Heart left ventricle (tissue), 13 donors: ENCODE results near the gene TTI1.

Experiments
- POLR2A ChIP-seq, 2 donors: fragments of 450-650 bp; IDR thresholded peaks; one replicate each; pipeline ENCODE4 v1.6.1; 2017; ENCODE audit warnings: antibody characterized with exemption in 2 of 2, mild to moderate bottlenecking in 2 of 2, moderate library complexity in 2 of 2
- TF ChIP-seq, protein P1 (sequence below), 12 donors: fragments of 200-600 bp; sonication (generic) in 4 of 12; IDR thresholded peaks; one replicate each; pipeline versions ENCODE4 v1.5.0 to v1.8.0; 2018 to 2022; ENCODE audit warnings: antibody characterized with exemption in 12 of 12, mild to moderate bottlenecking in 5 of 12
- donor health status: ischemic (EF 13 %, LVEDD 7.1; RV severe dilation, severe dysfunction).
- donor health status: DM: no; HTN: yes; CAD: no.
- donor health status: DM: no; HTN: no; CAD: no.
- donor health status: ischemic (EF 25% LVEDD 6.9; RV normal size, moderate dysfunction).
- donor health status: ischemic (EF 25% LVEDD 5.7; RV mildly dilated, moderate dysfunction).
- donor health status: ischemic (EF 35%, LVEDD 5.7; RV mildly dilated, moderate dysfunction).
- donor health status: nonischemic (EF 11% LVEDD 7.7; RV severe dilation, severe dysfunction).
- donor health status: DM: yes; HTN: yes; CAD: no.
- donor health status: PGD.
- donor health status: ischemic (EF 29% LVEDD 5.4; RV normal size, mild dysfunction).
- donor health status: nonischemic (EF 23%, LVEDD 6.1; RV moderate dilation, normal function).

GRCh38 chr20:38049800-38050199, 16.5 kb upstream of the TTI1 start:
- TF ChIP-seq, protein P1, sequence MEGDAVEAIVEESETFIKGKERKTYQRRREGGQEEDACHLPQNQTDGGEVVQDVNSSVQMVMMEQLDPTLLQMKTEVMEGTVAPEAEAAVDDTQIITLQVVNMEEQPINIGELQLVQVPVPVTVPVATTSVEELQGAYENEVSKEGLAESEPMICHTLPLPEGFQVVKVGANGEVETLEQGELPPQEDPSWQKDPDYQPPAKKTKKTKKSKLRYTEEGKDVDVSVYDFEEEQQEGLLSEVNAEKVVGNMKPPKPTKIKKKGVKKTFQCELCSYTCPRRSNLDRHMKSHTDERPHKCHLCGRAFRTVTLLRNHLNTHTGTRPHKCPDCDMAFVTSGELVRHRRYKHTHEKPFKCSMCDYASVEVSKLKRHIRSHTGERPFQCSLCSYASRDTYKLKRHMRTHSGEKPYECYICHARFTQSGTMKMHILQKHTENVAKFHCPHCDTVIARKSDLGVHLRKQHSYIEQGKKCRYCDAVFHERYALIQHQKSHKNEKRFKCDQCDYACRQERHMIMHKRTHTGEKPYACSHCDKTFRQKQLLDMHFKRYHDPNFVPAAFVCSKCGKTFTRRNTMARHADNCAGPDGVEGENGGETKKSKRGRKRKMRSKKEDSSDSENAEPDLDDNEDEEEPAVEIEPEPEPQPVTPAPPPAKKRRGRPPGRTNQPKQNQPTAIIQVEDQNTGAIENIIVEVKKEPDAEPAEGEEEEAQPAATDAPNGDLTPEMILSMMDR (IDR thresholded peaks at IDR 0.05): no peak
- TF ChIP-seq POLR2A (IDR thresholded peaks at IDR 0.05): no peak
